AG10803 (cell line): ENCODE data around the gene APOBEC3A.
A peak's percentile ranks its signal among the peaks of the same experiment; 100 is the strongest.
"Not testable (repeated sequence)": the region's sequence is repeated elsewhere in the genome, so short reads cannot be mapped to it uniquely, and the experiment has no call there.

Experiments
- DNase-seq: peaks from one replicate; pipeline ENCODE4 v3.0.0; 2010; ENCODE audit warnings: low read depth
- H3K4me3 ChIP-seq: 2 replicates; pipeline ENCODE4 v1.5.1; 2011; ENCODE audit warnings: mild to moderate bottlenecking, low read length, control low read depth
- CTCF ChIP-seq: conservative IDR thresholded peaks from 2 replicates; pipeline ENCODE4 v1.5.1; 2011; ENCODE audit warnings: mild to moderate bottlenecking, low read length, control low read depth, inconsistent platforms

APOBEC3A gene

GRCh38 chr22:38981005-38981991 is 23.9 kb downstream of the APOBEC3A start:
- peak overlapping the region; percentile 61 for H3K4me3 ChIP-seq

GRCh38 chr22:38981992-38982927 is 24.9 kb downstream of the APOBEC3A start, which contains the start of gene APOBEC3B:
Gene APOBEC3B, plus strand, starts transcription at chr22:38982347. Its CDS starts 107 bp downstream, at chr22:38982454.
- peak; percentile 90 for DNase-seq
- TF ChIP-seq CTCF, result no peak
- H3K4me3 ChIP-seq, result peak within 1 kb of the TSS; percentile 61

More at GRCh38 chr22:38981005-38981991, 23.9 kb downstream of the APOBEC3A start:
- peak; percentile 8 for DNase-seq
- TF ChIP-seq CTCF, result peak; percentile 35

- no peak for TF ChIP-seq CTCF
- DNase-seq, result no peak
- no peak overlapping the region for H3K4me3 ChIP-seq
Observed at GRCh38 chr22:38984224-38984623, 26.8 kb downstream of the APOBEC3A start.

- H3K4me3 ChIP-seq, DNase-seq: not testable (repeated sequence)
Observed at GRCh38 chr22:38984784-38985757, 27.7 kb downstream of the APOBEC3A start.

- H3K4me3 ChIP-seq, result no peak overlapping the region
- no peak for TF ChIP-seq CTCF
Observed at GRCh38 chr22:38986629-38987028, 29.2 kb downstream of the APOBEC3A start.

GRCh38 chr22:38987171-38987895 is 29.9 kb downstream of the APOBEC3A start:
- no peak overlapping the region for H3K4me3 ChIP-seq
- no peak for TF ChIP-seq CTCF
- DNase-seq, result no peak

More at GRCh38 chr22:38986629-38987028, 29.2 kb downstream of the APOBEC3A start:
- no peak for DNase-seq
